Measurements from ENCODE around the gene FOXD3.

- TF ChIP-seq POLR2AphosphoS5 (IDR thresholded peaks at IDR 0.05; ENCODE audit: low read depth) = no peak
- TF ChIP-seq CTCF (IDR thresholded peaks at IDR 0.05; ENCODE audit: insufficient read depth, low read length) = no peak
Measured at GRCh38 chr1:63281753-63282152, 40.6 kb upstream of the FOXD3 start.

All from HL-60 (cell line).